Colonic mucosa (tissue), 4 donors: Measurements from ENCODE around the gene CTBP1. TPM values are rescaled to one million over a fixed set of nuclear protein-coding genes. Genes with fewer than 3 reads are reported as not detected.

ENCODE experiments used
- DNase-seq: peaks from one replicate; pipeline ENCODE4 v3.0.0-alpha.2; 2020
- H3K27ac ChIP-seq: fragments of 200-600 bp; one replicate; pipeline ENCODE4 v1.8.0; 2021
- H3K27me3 ChIP-seq: fragments of 200-600 bp; one replicate; pipeline ENCODE4 v1.8.0; 2021
- H3K36me3 ChIP-seq: fragments of 200-600 bp; one replicate; pipeline ENCODE4 v1.8.0; 2021
- H3K4me1 ChIP-seq: fragments of 200-600 bp; one replicate; pipeline ENCODE4 v1.8.0; 2021; ENCODE audit warnings: mild to moderate bottlenecking
- H3K4me3 ChIP-seq: fragments of 200-600 bp; one replicate; pipeline ENCODE4 v1.8.0; 2021
- H3K9ac ChIP-seq, 2 donors: one replicate each; pipeline ENCODE4 v1.7.0; 2013; ENCODE audit warnings: control low read depth in 2 of 2, low read depth in 2 of 2, low read length in 2 of 2
- H3K9me3 ChIP-seq: fragments of 200-600 bp; one replicate; pipeline ENCODE4 v1.8.0; 2021
- intact Hi-C: fragments of 100-400 bp; cut with DNase I; formaldehyde crosslinking; loops from one replicate; pipeline ENCODE4 v1.14.1; 2022
- total RNA-seq, 2 donors: library from RNA; stranded (reverse); fragmentation: NEBNext Ultra II Directional in 1 of 2; extraction: Animal tissue kit (Norgen Biotek cat#: 25700) in 1 of 2; gene quantifications; one replicate each; pipeline ENCODE4 v1.2.1, GENCODE V29; 2021
- TF ChIP-seq, protein P1 (sequence below): fragments of 200-600 bp; IDR thresholded peaks from one replicate; pipeline ENCODE4 v1.8.0; 2022; ENCODE audit warnings: antibody characterized with exemption, mild to moderate bottlenecking
- donor health status: healthy.
- donor health status: DM: no; HTN: no; CAD: no.
- donor health status: DM: no; HTN: no; CAD: no.

The CTBP1 gene
- total RNA-seq, 2 donors from 2014 or later: 137 to 200 TPM

DNA sequence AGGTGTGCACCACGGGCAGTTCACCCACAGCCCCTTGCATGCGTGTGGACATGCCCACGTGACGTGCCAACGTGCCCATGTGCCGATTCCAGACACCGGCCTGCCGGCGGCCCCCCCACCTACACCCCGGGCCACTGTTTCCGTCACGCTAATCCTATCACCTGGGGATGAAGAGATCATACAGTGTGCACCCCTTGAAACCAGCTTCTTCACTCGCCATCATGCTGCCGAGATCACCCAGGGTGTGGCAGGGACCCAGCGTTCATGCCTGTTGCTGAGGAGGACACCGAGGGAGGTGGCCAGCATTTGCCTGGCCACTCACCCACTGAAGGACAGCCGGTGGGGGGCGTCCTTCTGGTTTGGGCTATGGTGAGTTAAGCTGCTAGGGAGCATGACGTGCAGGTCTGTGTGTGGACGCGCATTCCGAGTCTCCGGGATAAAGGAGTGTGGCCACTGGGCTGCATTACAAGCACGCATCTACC is 14.1 kb downstream of the CTBP1 start:
- no peak overlapping the region for H3K4me3 ChIP-seq
- DNase-seq: no peak
- H3K27ac ChIP-seq: no peak overlapping the region
- TF ChIP-seq, protein P1, sequence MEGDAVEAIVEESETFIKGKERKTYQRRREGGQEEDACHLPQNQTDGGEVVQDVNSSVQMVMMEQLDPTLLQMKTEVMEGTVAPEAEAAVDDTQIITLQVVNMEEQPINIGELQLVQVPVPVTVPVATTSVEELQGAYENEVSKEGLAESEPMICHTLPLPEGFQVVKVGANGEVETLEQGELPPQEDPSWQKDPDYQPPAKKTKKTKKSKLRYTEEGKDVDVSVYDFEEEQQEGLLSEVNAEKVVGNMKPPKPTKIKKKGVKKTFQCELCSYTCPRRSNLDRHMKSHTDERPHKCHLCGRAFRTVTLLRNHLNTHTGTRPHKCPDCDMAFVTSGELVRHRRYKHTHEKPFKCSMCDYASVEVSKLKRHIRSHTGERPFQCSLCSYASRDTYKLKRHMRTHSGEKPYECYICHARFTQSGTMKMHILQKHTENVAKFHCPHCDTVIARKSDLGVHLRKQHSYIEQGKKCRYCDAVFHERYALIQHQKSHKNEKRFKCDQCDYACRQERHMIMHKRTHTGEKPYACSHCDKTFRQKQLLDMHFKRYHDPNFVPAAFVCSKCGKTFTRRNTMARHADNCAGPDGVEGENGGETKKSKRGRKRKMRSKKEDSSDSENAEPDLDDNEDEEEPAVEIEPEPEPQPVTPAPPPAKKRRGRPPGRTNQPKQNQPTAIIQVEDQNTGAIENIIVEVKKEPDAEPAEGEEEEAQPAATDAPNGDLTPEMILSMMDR: no peak
- intact Hi-C loops: no loop called here
- no peak overlapping the region for H3K9ac ChIP-seq
- H3K27me3 ChIP-seq: no peaks in the 10 kb centered on the region
- no peaks in the 10 kb centered on the region for H3K9me3 ChIP-seq
- H3K4me1 ChIP-seq: no peaks in the 10 kb centered on the region
- H3K36me3 ChIP-seq: peaks cover 5% of the 10 kb centered on the region

DNA sequence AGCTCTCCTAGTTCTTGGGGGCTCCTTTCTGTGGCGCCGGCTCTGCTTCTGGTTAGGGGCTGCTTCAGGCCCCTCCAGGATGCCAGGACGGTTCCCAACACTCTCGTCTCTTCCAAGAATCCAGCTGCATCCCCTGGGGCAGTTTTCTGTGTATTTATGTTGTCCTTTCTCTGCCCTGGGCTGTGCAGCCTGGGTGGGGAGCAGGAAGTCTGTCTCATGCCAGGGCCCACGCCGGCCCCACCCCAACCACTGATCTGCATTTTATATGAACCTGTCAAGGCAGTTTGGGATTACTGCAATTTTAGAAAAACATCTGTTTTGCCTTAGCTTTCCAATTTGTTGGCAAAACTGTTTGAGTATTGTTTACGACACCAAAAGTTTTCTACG is 14.6 kb downstream of the CTBP1 start:
- no peaks in the 10 kb centered on the region for H3K9me3 ChIP-seq
- H3K36me3 ChIP-seq: peaks cover 7% of the 10 kb centered on the region
- H3K4me3 ChIP-seq: no peak overlapping the region
- TF ChIP-seq, protein P1: no peak
- no peak overlapping the region for H3K27ac ChIP-seq
- intact Hi-C loops: no loop called here
- H3K4me1 ChIP-seq: no peaks in the 10 kb centered on the region
- DNase-seq: no peak
- no peak overlapping the region for H3K9ac ChIP-seq
- no peaks in the 10 kb centered on the region for H3K27me3 ChIP-seq

DNA sequence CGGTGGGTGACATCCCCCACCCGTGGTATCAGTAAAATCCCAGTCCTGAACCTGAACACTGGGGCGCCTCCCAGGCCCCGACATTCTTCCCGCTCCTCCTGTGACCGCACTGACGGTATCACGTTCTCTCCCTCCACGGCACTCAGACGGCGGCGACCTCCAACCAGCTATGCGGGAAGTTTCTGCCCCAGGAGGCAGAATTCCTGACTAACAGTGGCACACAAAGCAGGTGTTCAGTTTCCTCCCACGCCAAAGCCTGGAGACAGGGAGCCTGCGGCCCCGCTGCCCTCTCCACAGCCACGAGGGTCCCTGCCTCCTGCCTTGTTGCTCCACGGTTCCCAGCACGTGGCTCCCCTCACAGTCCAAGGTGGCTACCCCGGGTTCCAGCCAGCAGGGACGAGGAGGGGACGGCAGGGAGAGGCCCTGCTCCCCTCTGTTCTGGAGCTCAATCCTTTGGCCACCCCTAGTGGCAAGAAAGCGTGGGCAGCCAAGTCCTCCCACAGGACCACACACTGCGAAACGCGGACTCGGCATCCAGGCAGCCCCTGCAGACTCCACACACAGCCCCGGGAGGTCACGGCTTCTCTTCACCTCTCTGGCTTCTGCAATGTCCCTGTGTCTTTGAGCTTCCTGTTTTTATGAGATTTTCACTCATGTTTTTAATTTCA is 15.2 kb downstream of the CTBP1 start:
- Histone ChIP-seq H3K4me3 (no peak overlapping the region), H3K27me3 (no peaks in the 10 kb centered on the region), H3K36me3 (peaks cover 7% of the 10 kb centered on the region), H3K9me3 (no peaks in the 10 kb centered on the region), H3K27ac (no peak overlapping the region), H3K4me1 (no peaks in the 10 kb centered on the region), H3K9ac (no peak overlapping the region)
- TF ChIP-seq, protein P1: no peak
- no peak for DNase-seq
- intact Hi-C loops: no loop called here

DNA sequence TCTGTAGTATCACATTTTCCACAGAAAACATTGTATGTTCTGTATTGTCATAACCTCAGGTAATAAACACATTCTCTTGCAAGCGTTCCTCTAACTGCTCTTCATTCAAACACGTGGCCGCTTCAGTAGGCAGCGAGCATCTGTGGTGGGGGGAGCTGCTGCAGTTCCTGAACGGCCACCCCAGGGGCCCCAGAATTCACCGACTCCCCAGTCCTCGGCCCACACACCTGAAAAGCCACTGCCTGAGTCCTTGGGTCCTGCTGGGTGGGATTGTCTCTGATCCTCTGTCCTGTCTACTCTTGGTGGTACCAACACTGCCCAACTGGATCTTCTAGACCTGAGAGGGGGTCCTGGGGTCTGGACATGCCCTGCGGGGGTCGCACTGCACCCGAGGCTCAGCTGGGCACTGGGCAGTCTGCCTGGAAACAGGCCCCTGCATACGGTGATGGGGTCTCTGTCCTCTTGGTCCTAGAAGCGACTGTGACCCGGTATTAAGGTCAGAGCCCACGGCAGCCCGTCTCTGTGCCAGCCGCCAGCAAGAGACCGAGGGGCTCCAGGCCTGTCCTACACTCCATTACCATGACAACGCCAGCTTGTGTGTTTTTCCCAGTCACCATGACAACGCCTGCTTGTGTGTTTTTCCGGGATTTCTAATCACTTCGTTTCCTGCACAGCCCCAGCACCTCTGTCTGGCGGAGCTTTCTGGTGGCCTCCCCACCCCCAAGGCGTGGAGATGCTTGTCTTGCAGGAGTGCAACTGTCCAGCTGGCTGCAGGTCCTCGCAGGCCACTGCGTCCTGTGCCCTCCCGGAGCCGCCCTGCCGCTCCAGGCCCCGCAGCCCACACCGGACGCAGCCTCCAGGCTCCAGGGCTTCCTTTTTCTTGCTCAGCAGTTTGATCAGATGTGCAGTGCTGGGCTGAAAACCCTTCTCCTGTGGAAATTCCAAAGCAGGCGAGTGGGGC is 16.0 kb downstream of the CTBP1 start:
- Histone ChIP-seq H3K27me3 (no peaks in the 10 kb centered on the region), H3K27ac (no peak overlapping the region), H3K9ac (no peak overlapping the region), H3K36me3 (peaks cover 7% of the 10 kb centered on the region), H3K4me3 (no peak overlapping the region), H3K4me1 (no peaks in the 10 kb centered on the region), H3K9me3 (no peaks in the 10 kb centered on the region)
- no peak for DNase-seq
- intact Hi-C loops: no loop called here
- TF ChIP-seq, protein P1: no peak

DNA sequence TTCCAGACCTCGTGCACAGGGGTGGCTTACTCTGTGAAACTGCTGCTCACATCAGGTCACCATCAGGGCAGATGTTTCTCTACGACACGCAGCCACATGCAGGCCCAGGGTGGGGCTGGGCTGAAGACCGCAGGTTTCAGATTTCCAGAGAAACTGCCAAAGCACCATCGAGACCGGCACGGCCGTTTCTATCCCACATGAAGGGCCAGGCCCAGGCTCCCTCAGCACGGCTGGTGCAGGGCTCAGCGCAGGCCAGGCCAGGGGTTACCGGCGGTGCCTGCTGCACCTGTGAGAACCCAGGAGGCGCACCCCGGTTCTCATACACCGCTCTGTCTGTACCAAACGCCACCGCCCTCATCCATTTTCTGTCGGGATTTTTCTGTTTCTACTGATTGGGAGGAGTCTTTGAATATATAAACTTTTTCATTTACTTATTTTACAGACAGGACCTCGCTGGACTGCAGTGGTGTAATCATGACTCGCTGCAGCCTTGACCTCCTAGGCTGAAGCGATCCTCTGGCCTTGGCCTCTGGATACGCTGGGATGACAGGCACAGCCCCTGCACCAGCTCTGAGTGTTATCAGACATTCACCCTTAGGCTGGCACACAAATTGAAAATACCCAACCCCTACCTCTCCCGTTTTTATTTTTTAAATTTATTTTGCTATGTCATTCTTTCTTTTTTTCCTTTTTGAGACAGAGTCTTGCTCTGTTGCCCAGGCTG is 17.1 kb downstream of the CTBP1 start:
- intact Hi-C loops: no loop called here
- Histone ChIP-seq H3K9me3 (no peaks in the 10 kb centered on the region), H3K9ac (no peak overlapping the region), H3K4me3 (no peak overlapping the region), H3K27me3 (no peaks in the 10 kb centered on the region), H3K4me1 (no peaks in the 10 kb centered on the region), H3K27ac (no peak overlapping the region), H3K36me3 (peaks cover 9% of the 10 kb centered on the region)
- TF ChIP-seq, protein P1: no peak
- DNase-seq: no peak
